Activated gamma-delta T cell (primary cell): ENCODE results near the gene PILRB.
"Not testable (repeated sequence)": the region's sequence is repeated elsewhere in the genome, so short reads cannot be mapped to it uniquely, and the experiment has no call there.

Experiments
- DNase-seq: peaks from one replicate; lab custom pipeline; 2025; lab: John Stamatoyannopoulos, UW

Gene PILRB

GRCh38 chr7:100376066-100376465 lies 18.1 kb downstream of the PILRB start:
- DNase-seq = no peak

DNA sequence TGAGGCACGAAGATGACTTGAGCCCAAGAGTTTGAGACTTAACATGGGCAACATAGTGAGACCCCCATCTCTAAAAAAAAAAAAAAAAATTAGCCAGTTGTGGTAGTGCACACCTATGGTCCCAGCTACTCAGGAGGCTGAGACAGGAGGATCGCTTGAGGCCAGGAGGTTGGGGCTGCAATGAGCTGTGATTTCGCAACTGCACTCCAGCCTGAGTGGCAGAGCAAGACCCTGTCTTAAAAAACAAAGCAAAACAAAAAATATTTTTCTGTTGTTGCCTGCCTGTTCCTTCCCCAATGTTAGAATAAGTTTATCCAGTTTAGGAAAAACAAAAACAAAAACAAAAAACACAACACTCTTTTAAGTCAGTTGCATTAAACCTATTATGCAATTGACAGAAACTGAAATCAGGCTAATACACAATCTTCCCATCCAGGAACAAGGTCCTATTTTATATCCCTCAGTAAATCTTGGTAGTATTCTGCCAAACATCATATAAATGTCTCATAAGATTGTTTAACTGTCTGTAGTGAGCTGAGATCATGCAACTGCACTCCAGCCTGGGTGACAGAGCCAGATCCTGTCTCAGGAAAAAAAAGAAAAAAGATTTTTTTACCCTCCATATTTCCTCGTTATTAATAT lies 20.3 kb downstream of the PILRB start:
- DNase-seq = no peak

DNA sequence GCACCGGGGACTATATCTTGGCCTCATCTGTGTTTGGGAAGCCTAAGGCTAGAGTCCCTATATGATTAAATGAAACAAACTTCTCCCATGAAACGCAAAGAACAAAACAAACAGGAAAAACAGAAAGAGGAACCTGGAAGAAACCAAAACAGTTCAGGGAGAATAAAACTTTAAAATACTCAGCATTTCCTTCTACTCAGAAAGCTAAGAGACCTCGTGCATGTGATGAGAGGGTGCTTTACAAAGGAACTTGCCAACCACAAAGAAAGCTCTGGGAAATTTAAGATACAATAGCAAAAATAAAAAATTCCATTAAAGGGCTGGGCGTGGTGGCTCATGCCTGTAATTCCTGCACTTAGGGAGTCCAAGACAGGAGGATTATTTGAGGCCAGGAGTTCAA lies 22.3 kb downstream of the PILRB start:
- no peak for DNase-seq

DNA sequence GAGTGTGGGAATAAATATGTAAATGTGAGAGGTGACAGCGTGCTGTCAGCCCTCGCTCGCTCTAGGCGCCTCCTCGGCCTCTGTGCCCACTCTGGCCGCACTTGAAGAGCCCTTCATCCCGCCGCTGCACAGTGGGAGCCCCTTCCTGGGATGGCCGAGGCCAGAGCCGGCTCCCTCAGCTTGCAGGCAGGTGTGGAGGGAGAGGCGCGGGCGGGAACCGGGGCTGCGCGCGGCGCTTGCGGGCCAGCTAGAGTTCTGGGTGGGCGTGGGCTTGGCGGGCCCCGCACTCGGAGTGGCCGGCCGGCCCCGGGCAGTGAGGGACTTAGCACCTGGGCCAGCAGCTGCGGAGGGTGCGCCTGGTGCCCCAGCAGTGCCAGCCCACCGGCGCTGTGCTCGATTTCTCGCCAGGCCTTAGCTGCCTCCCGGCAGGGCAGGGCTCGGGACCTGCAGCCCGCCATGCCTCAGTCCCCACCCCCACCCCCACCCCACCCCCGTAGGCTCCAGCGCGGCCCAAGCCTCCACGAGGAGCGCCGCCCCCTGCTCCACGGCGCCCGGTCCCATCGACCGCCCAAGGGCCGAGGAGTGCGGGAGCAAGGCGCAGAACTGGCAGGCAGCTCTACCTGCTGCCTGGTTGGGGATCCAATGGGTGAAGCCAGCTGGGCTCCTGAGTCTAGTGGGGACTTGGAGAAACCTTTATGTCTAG lies 23.8 kb downstream of the PILRB start:
- DNase-seq = not testable (repeated sequence)

DNA sequence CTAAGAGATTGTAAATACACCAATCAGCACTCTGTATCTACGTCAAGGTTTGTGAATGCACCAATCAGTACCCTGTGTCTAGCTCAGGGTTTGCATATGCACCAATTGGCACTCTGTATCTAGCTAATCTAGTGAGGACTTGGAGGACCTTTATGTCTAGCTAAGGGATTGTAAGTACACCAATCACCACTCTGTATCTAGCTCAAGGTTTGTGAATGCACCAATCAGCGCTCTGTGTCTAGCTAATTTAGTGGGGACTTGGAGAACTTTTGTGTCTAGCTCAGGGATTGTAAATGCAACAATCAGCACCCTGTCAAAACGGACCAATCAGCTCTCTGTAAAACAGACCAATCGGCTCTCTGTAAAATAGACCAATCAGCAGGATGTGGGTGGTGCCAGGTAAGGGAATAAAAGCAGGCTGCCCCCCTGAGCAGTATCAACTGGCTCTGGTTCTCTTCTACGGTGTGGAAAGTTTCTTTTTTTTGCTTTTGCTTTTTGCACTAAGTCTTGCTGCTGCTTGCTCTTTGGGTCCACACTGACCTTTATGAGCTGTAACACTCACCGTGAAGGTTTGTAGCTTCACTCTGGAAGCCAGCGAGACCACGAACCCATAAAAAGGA lies 24.4 kb downstream of the PILRB start:
- not testable (repeated sequence) for DNase-seq

DNA sequence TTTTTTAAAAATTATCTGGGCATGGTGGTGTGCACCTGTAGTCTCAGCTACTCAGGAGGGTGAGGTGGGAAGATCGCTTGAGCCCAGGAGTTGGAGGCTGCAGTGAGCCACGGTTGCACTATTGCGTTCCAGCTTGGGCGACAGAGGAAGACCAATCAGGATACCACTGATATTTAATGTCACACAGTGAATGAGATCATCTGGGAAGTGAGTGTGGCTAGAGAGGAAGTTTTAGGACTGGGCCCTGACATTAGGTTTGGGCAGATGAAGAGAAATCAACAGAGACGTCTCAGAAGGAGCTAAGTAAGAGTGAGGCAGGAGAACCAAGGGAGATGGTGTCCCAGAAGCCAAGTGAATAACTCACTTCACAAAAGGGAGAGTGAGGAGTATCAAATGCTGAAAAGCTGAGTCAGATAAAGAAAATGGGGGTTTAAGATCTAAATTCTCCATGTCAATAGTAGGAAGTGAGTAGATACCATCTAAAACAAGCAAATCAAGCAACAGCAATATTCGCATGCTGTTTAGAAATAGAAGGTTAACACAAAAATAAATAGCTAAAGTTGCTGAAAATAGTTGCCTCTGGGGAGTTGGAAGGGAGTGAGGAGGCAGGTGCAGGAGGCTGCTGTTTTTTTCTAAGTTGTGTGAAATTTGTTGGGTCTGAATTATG lies 26.8 kb downstream of the PILRB start:
- DNase-seq = no peak

DNA sequence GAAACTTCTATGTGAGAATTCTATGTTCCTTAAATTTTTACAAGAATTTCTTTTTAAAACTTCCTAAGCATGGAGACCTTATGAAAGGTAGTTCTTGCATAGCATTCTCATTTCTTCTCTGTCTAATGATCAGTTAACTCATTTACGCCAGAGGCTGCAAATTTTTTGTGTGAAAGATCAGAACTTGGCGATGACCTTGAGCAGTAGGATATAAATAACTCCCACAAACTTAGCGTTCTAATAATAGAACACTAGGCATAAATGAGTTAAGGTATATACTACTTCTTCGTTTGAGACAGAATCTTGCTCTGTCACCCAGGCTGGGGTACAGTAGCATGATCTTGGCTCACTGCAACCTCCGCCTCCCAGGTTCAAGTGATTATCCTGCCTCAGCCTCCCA lies 29.0 kb downstream of the PILRB start:
- no peak for DNase-seq

- DNase-seq = no peak
Measured at GRCh38 chr7:100387695-100388094, 29.8 kb downstream of the PILRB start.

DNA sequence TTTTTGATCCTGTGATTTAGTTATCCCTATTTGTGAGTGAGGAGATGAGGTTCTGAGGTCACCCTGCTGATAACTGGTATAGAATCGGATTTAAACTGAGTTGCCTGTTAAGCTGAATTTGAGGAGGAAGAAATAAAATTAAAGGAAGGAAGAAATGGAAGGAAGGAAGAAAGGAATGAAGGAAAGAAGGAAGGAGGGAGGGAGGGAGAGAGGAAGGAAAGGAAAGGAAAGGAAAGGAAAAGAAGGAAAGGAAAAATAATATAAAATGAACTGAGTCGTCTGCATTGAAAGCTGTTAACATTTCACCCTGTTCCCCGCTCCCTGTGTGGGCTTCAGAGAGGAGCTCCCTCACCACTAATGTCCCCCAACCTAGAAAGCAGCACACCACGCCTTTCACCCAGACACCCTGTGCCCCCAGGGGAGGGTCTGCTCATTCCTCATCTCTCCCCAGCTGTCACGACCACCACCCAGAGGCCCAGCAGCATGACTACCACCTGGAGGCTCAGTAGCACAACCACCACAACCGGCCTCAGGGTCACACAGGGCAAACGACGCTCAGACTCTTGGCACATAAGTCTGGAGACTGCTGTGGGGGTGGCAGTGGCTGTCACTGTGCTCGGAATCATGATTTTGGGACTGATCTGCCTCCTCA lies 31.6 kb downstream of the PILRB start:
- no peak for DNase-seq

DNA sequence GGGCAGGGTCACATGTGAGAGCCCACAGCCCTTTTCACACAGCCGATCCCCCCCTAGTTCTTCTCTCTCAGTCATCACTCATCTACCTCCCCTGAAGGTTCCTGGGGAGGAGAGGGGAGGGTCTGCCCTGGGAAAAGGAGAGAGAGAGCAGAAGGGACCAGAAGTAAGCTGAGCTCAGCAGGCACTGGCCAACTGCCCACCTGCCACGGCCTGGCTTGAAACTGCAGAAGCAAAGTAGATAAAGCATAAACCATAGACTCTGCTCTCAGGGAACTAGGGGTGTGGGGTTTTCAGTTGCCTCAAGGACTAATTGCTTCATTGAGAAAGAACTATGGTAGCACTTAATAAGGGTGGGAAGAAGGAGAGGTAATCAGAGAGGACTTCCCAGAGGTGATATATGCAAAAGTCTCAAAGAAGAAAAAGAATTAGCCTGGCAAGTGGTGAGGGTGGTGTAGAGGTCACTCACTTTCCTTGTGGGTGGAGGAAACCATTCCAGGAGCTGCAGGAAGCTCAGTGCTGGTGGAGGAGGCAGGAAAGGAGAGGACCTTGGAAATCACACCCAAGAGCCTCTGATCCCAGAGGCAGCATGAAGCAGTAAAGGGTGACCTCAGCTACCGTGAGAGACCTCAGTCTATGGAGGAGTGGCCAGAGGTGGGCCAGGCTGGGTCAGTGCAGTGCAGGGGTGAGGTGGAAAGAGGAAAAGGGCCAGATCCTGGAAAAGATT lies 32.5 kb downstream of the PILRB start:
- DNase-seq = no peak

DNA sequence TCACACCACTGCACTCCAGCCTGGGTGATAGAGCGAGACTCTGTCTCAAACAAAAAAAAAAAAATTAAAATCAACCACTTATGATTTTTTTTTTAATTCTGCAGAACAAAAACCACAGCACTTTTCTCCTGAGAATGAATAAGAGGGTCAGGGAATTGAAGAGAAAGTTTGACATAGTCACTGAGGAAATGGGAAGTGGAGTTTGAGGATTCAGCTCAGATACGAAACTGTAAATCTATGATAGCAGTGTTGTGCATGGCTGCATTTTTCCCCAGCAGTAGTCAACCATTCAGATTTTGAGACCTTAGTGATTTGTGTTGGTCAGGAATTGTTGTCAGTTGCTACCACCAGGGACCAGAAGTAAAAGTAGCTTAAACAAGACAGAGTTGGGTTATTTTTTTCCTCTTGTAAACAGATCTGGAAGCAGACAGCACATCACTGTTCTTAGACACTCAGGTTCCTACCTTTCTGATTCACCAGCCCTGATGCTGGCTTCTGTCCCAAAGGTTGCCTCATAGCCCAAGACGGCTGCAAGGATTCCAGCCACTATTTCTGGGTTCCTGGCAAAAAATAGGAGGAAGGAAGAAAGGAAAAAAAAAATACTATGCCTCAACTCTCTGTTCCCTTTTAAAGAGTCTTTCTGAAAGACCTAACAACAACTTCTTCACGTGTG lies 35.5 kb downstream of the PILRB start:
- DNase-seq = no peak

DNA sequence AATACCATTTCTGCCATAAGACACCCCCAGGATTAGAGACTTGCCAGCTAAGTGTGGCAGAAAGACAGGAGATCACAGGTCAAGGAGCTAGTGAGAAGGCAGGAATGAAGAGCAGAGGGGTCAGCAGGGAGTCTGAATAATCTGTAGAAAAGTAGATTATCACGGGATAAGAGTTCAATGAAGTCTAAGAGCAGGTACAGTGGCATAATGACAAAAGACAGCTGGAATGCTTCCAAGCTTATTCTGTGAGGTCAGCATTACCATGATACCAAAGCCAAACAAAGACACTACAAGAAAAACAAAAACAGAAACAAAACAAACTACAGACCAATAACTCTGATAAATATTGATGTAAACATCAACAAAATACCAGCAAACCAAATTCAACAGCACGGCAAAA lies 36.2 kb downstream of the PILRB start:
- no peak for DNase-seq

DNA sequence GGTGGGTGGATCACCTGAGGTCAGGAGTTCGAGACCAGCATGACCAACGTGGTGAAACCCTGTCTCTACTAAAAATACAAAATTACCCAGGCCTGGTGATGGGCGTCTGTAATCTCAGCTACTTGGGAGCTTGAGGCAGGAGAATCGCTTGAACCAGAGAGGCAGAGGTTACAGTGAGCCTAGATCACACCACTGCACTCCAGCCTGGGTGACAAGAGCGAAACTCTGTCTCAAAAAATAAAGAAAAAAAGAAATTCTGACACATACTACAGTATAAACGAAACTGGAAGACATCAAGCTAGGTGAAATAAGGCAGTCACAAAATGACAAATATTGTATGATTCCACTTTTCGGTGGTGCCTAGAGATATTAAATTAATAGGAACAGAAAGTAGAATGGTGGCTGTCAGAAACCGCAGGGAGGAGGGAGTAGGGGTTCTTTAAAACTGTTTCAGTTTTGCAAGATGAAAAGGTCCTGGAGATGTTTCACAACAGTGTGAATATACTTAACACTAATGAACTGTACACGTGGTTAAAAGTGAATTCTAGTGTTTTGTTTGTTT lies 38.6 kb downstream of the PILRB start:
- no peak for DNase-seq

- no peak for DNase-seq
Measured at GRCh38 chr7:100397315-100398081, 39.6 kb downstream of the PILRB start.

DNA sequence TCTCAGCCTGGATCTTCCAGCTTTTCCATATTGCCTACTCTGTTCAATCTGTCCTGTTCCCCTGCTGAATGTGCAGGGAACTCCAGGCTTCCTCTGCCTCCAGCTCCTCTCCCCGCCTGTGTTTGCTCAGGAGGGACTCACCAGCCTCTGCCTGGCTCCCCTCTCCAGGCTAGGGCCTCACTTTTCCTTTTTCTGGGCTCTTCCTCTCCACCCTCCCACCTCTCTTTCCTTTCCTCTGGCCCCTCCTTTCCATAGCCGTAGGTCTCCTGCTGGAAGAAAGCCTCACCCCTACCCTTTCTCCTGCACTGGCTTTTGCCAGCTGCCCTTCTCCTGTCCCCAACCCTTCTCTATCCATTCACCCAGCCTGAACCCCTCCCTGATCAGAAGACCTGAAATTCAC lies 40.3 kb downstream of the PILRB start:
- DNase-seq = no peak

DNA sequence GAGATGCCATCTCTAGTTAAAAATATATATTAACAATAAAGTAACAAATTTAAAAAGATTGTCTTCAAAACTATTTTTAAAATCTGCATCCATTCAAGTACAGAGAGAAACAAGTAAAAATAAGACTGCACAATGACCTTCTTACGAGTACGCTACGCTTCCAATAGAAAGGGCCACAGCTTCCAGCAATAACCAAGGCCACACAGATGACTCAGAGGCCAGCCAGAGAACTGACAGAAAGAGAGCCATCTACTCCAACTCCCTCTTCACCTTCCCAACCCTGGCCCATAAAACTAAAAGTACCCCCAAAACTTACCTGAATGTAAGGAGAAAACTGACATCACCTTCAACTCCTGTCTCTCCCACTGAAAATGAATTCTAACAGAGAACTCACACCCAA lies 42.1 kb downstream of the PILRB start:
- no peak for DNase-seq

DNA sequence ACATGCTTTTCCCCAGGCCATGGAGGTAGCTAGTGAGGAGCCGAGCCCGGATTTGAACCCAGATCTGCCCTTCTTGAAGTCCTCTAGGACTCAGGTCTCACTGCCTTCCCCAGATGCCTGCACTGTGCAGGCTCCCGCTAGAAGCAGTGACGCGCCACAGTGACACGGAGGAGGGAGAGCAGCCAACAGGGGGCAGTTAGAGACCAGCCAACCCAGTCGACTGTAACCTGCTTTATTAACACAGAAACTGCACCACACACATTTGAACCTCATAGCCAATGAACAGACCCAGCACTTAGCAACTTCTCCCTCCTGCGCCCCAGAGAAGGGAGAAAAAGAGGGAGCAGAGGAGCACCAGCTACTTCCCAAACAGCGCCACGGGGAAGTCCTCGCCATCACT lies 42.7 kb downstream of the PILRB start:
- no peak for DNase-seq

- no peak for DNase-seq
Measured at GRCh38 chr7:100401811-100402210, 43.9 kb downstream of the PILRB start.

GRCh38 chr7:100402241-100402640 lies 44.3 kb downstream of the PILRB start:
- DNase-seq = no peak

GRCh38 chr7:100406767-100407166 lies 48.9 kb downstream of the PILRB start:
- no peak for DNase-seq
